ENCODE measurements around the gene MYO1F.

DNA sequence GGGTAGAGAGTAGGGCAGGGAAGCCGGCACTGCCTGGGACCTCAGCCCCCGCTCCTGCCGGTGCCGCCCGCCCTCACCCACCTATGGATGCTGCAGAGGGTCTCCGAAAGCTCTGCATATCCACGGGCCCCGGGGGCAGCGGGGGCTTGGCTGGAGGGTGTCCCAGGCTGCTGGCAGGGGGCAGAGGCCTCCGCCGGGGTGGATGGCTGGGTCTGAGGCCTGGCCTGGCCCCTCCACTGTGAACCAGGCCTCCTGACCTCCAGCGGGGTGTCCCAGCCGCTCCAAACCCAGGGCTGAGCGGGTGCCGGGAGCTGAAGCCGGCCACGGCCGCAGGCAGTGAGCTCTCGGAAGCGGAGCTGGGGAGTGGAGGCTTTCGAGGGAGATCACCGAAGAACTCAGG is 78.9 kb downstream of the MYO1F start:
- no peak for TF ChIP-seq CTCF (CRISPR knock-in tag; IDR thresholded peaks at IDR 0.05)
- no peak for TF ChIP-seq KDM5A (IDR thresholded peaks at IDR 0.05; ENCODE audit: borderline replicate concordance, low read length)
- no peak for TF ChIP-seq HNF4A (CRISPR knock-in tag; IDR thresholded peaks at IDR 0.05)
- TF ChIP-seq POLR2A (IDR thresholded peaks at IDR 0.05; ENCODE audit: insufficient read depth in 1 of 2, low read depth in 2 of 2, low read length in 2 of 2): no peak
- no peak for TF ChIP-seq MYNN (CRISPR knock-in tag; IDR thresholded peaks at IDR 0.05; ENCODE audit: low read depth)
- TF ChIP-seq ELF1 (CRISPR knock-in tag; IDR thresholded peaks at IDR 0.05): no peak

Data from HepG2 (cell line).